ENCODE data around the gene TMPO.

DNA sequence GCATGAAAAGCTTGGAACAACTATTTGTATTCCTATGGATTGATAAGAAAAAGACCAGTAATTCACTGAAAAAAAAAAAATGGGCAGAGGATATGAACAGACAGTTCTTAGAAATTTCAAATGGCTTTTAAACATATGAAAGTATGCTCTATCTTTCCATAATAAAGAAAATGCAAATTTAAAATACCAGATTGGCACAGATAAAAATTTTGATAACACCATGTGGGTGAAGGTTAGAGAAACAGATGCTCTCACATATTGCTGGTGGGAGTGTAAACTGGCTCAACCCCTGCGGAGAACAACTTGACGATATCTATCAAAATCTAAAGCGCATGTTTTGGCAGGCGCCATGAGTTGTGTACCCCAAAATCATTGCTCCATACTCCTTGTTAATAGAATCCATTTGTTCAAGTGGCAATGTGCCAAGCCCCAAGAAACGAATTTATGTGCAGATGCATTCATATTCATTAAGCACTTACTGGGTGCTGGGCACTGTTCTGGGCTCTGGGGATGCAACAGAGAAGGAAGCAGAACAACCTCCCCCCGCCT is 29.5 kb upstream of the TMPO start:
- TF ChIP-seq, protein P1, sequence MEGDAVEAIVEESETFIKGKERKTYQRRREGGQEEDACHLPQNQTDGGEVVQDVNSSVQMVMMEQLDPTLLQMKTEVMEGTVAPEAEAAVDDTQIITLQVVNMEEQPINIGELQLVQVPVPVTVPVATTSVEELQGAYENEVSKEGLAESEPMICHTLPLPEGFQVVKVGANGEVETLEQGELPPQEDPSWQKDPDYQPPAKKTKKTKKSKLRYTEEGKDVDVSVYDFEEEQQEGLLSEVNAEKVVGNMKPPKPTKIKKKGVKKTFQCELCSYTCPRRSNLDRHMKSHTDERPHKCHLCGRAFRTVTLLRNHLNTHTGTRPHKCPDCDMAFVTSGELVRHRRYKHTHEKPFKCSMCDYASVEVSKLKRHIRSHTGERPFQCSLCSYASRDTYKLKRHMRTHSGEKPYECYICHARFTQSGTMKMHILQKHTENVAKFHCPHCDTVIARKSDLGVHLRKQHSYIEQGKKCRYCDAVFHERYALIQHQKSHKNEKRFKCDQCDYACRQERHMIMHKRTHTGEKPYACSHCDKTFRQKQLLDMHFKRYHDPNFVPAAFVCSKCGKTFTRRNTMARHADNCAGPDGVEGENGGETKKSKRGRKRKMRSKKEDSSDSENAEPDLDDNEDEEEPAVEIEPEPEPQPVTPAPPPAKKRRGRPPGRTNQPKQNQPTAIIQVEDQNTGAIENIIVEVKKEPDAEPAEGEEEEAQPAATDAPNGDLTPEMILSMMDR (IDR thresholded peaks at IDR 0.05) = no peak
- TF ChIP-seq POLR2A (IDR thresholded peaks at IDR 0.05) = no peak
- no peak for TF ChIP-seq POLR2AphosphoS5 (IDR thresholded peaks at IDR 0.05; ENCODE audit: insufficient read depth in 1 of 2, low read depth in 1 of 2)

All from vagina (tissue), 2 donors.